Measurements from ENCODE around the gene KRTAP12-4.

KRTAP12-4 gene

GRCh38 chr21:44606495-44606894 lies 48.0 kb downstream of the KRTAP12-4 start:
- DNase-seq = no peak

Data from stimulated activated CD4-positive, alpha-beta T cell treated with anti-CD3 and anti-CD28 coated beads, Interleukin-2, amount 100 ng/mL, for 24 hours (primary cell).